Islet precursor cell (in vitro differentiated cells): Measurements from ENCODE around the gene KHNYN.

ENCODE experiments used
- DNase-seq: peaks from one replicate; pipeline ENCODE4 v3.0.0-alpha.2; 2018

Gene KHNYN

GRCh38 chr14:24401810-24402702, 27.7 kb upstream of the KHNYN start:
- DNase-seq = no peak

- DNase-seq = peak; percentile 66
Observed at GRCh38 chr14:24403294-24403998, 26.3 kb upstream of the KHNYN start.

- no peak for DNase-seq
Observed at GRCh38 chr14:24404814-24405213, 24.9 kb upstream of the KHNYN start.

- DNase-seq = no peak
Observed at GRCh38 chr14:24406416-24406815, 23.3 kb upstream of the KHNYN start.

GRCh38 chr14:24407608-24408325, 22.0 kb upstream of the KHNYN start:
- DNase-seq = no peak

- DNase-seq = no peak
Observed at GRCh38 chr14:24408764-24409163, 21.0 kb upstream of the KHNYN start.

GRCh38 chr14:24409192-24409591, 20.6 kb upstream of the KHNYN start:
- no peak for DNase-seq

- DNase-seq = no peak
Observed at GRCh38 chr14:24409956-24410355, 19.8 kb upstream of the KHNYN start.

GRCh38 chr14:24411443-24412389, 18.0 kb upstream of the KHNYN start:
- DNase-seq = peak; percentile 83

GRCh38 chr14:24414077-24414476, 15.7 kb upstream of the KHNYN start:
- DNase-seq = no peak

GRCh38 chr14:24414732-24415420, 14.9 kb upstream of the KHNYN start:
- no peak for DNase-seq

- no peak for DNase-seq
Observed at GRCh38 chr14:24415421-24416253, 14.1 kb upstream of the KHNYN start.

GRCh38 chr14:24416254-24416931, 13.4 kb upstream of the KHNYN start:
- DNase-seq = no peak

- DNase-seq = no peak
Observed at GRCh38 chr14:24416932-24417619, 12.7 kb upstream of the KHNYN start.

GRCh38 chr14:24417832-24418491, 11.8 kb upstream of the KHNYN start:
- no peak for DNase-seq

GRCh38 chr14:24418492-24418873, 11.3 kb upstream of the KHNYN start:
- no peak for DNase-seq

- no peak for DNase-seq
Observed at GRCh38 chr14:24422261-24422660, 7.5 kb upstream of the KHNYN start.

GRCh38 chr14:24422694-24423601, 6.8 kb upstream of the KHNYN start:
- DNase-seq = no peak
